Fibroblast of lung (primary cell): ENCODE results near the gene NIT2. TPM values are rescaled to one million over a fixed set of nuclear protein-coding genes. Genes with fewer than 3 reads are reported as not detected.

Experiments
- DNase-seq, 2 donors: peaks; one replicate each; pipeline versions ENCODE4 v3.0.0 to v3.0.0-alpha.2; 2010; ENCODE audit warnings: low read depth in 2 of 2
- H2AFZ ChIP-seq: 2 replicates; pipeline ENCODE4 v1.5.1; 2012; ENCODE audit warnings: low read length, control low read depth, inconsistent platforms
- H3K27ac ChIP-seq: 2 replicates; pipeline ENCODE4 v1.5.1; 2011; ENCODE audit warnings: low read length, control low read depth; ENCODE audit not compliant: insufficient read depth
- H3K27me3 ChIP-seq: 2 replicates; pipeline ENCODE4 v1.5.1; 2011; ENCODE audit warnings: mild to moderate bottlenecking, low read length; ENCODE audit not compliant: control insufficient read depth, insufficient read depth
- H3K36me3 ChIP-seq: 2 replicates; pipeline ENCODE4 v1.5.1; 2011; ENCODE audit warnings: low read length; ENCODE audit not compliant: control insufficient read depth, insufficient read depth
- H3K4me1 ChIP-seq: 2 replicates; pipeline ENCODE4 v1.5.1; 2011; ENCODE audit warnings: low read length; ENCODE audit not compliant: control insufficient read depth, insufficient read depth; ENCODE audit errors: extremely low read depth
- H3K4me2 ChIP-seq: 2 replicates; pipeline ENCODE4 v1.5.1; 2011; ENCODE audit warnings: low read length, control low read depth; ENCODE audit not compliant: insufficient read depth; ENCODE audit errors: extremely low read depth
- H3K4me3 ChIP-seq, 4 experiments: fragments of 200-600 bp in 1 of 4; sonication (generic) in 1 of 4; replicated peaks in 1 of 4; 2 replicates each; pipeline ENCODE4 v1.5.1; 2011 to 2016; ENCODE audit warnings: low read length in 4 of 4, low read depth in 3 of 4, mild to moderate bottlenecking in 3 of 4, control low read depth in 2 of 4, inconsistent platforms in 1 of 4, mixed read lengths in 1 of 4; ENCODE audit not compliant: insufficient read depth in 1 of 4; ENCODE audit errors: control extremely low read depth in 1 of 4
- H3K79me2 ChIP-seq: 2 replicates; pipeline ENCODE4 v1.5.1; 2012; ENCODE audit warnings: mild to moderate bottlenecking, low read length, inconsistent platforms; ENCODE audit not compliant: control insufficient read depth, insufficient read depth
- H3K9ac ChIP-seq: 2 replicates; pipeline ENCODE4 v1.5.1; 2011; ENCODE audit warnings: mild to moderate bottlenecking, low read length, control low read depth; ENCODE audit not compliant: insufficient read depth
- H3K9me3 ChIP-seq: 2 replicates; pipeline ENCODE4 v1.5.1; 2012; ENCODE audit warnings: low read depth, low read length; ENCODE audit not compliant: control insufficient read depth, insufficient read depth
- H4K20me1 ChIP-seq: 2 replicates; pipeline ENCODE4 v1.5.1; 2011; ENCODE audit warnings: low read length; ENCODE audit not compliant: control insufficient read depth, insufficient read depth; ENCODE audit errors: extremely low read depth
- EZH2 ChIP-seq: IDR thresholded peaks from 2 replicates; pipeline ENCODE4 v1.5.1; 2012; ENCODE audit warnings: low read length, control low read depth, mild to moderate bottlenecking; ENCODE audit errors: missing control alignments
- polyA plus RNA-seq, 2 donors: library from polyadenylated mRNA; depleted of rRNA in 1 of 2; stranded (reverse) in 1 of 2; unstranded in 1 of 2; fragments of >200 nt; gene quantifications; 2 replicates each; pipeline ENCODE4 v1.2.1, GENCODE V29; 2011 to 2012; ENCODE audit warnings: missing spikeins in 1 of 2
- total RNA-seq: library from RNA; depleted of rRNA; stranded (reverse); fragments of >200 nt; gene quantifications from 2 replicates; pipeline ENCODE4 v1.2.1, GENCODE V29; 2014
- TF ChIP-seq, protein P1 (sequence below), 2 donors: IDR thresholded peaks in 1 of 2; conservative IDR thresholded peaks in 1 of 2; 1 replicate in 1 of 2; 2 replicates in 1 of 2; pipeline ENCODE4 v1.5.1; 2011 to 2012; ENCODE audit warnings: low read length in 2 of 2, control low read depth in 1 of 2, inconsistent platforms in 1 of 2, low read depth in 1 of 2, mild to moderate bottlenecking in 1 of 2

NIT2 gene
- total and polyA plus RNA-seq, 2 donors (not counting 1 experiment from before 2014, with no cell fraction given) = 13.4 to 53.8 TPM

DNA sequence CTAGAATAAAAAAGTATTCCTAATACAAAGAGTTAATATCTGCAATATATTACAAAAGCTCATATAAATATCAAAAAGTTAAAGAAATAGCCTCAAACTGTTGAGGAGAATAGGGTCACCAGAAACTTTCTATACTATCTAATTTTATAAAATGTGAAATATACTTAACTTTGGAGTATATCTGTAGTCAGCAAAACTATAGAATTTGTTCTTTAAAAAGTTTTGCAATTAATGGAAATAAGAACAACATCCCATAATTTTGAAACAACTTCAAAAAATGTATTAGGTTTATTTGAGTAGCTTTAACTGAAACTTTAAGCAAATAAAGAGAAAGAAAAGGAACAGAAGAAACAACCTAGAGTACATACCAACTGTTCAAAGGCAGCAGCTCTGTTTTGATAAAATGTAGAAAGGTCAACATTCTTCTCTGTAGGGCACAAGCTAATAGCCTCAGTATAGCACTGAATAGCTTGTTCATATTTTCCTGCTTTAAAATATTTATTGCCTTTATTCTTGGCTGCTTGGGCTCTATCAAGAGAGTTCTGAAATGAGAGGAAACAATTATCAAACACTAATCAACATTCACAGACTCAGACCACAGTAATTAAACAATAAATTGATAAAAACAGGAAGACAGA, 52.0 kb downstream of the NIT2 start:
- TF ChIP-seq EZH2 = no peak
- TF ChIP-seq, protein P1, sequence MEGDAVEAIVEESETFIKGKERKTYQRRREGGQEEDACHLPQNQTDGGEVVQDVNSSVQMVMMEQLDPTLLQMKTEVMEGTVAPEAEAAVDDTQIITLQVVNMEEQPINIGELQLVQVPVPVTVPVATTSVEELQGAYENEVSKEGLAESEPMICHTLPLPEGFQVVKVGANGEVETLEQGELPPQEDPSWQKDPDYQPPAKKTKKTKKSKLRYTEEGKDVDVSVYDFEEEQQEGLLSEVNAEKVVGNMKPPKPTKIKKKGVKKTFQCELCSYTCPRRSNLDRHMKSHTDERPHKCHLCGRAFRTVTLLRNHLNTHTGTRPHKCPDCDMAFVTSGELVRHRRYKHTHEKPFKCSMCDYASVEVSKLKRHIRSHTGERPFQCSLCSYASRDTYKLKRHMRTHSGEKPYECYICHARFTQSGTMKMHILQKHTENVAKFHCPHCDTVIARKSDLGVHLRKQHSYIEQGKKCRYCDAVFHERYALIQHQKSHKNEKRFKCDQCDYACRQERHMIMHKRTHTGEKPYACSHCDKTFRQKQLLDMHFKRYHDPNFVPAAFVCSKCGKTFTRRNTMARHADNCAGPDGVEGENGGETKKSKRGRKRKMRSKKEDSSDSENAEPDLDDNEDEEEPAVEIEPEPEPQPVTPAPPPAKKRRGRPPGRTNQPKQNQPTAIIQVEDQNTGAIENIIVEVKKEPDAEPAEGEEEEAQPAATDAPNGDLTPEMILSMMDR (conservative IDR thresholded peaks at IDR 0.05 in 1 of 2, IDR thresholded peaks at IDR 0.05 in 1 of 2; ENCODE audit: low read depth in 1 of 2, low read length in 2 of 2) = no peak
- H3K9me3 ChIP-seq = no peaks in the 10 kb centered on the region
- no peak overlapping the region for H3K9ac ChIP-seq
- H3K4me3 ChIP-seq = no peak overlapping the region
- H3K27me3 ChIP-seq = no peaks in the 10 kb centered on the region
- H3K36me3 ChIP-seq = no peaks in the 10 kb centered on the region
- H3K4me1 ChIP-seq = peaks cover 9% of the 10 kb centered on the region
- H3K79me2 ChIP-seq = peaks cover 45% of the 10 kb centered on the region
- no peak overlapping the region for H2AFZ ChIP-seq
- no peaks in the 10 kb centered on the region for H4K20me1 ChIP-seq
- H3K27ac ChIP-seq = no peak overlapping the region
- H3K4me2 ChIP-seq = peak overlapping the region; percentile 56
- DNase-seq = peak in 1 of 2 donors; percentile 22

DNA sequence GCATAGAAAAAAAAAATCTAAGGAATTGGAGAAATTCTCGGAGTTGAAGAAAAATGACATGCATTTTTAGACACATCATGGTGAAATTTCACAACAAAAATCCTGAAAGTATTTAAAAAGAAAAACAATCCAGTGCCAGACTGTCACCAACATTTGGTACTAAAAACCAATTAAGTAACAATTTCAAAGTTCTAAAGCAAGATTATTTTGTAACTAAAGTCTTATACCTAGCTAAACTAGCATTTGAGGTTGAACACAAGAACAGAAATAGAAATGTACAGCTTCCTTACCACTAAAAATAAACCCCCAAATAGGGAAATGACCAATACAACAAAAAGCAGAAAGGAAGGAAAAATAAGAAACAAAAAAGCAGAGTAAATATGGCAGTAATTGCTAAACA, 54.5 kb downstream of the NIT2 start:
- Histone ChIP-seq H3K4me1 (peaks cover 9% of the 10 kb centered on the region), H3K9me3 (no peaks in the 10 kb centered on the region), H3K27me3 (no peaks in the 10 kb centered on the region), H3K9ac (no peak overlapping the region), H3K36me3 (no peaks in the 10 kb centered on the region), H2AFZ (no peak overlapping the region), H4K20me1 (no peaks in the 10 kb centered on the region), H3K4me2 (no peak overlapping the region), H3K79me2 (peaks cover 68% of the 10 kb centered on the region), H3K27ac (no peak overlapping the region), H3K4me3 (no peak overlapping the region)
- DNase-seq = no peak
- no peak for TF ChIP-seq EZH2
- TF ChIP-seq, protein P1 (conservative IDR thresholded peaks at IDR 0.05 in 1 of 2, IDR thresholded peaks at IDR 0.05 in 1 of 2; ENCODE audit: low read depth in 1 of 2, low read length in 2 of 2) = no peak

DNA sequence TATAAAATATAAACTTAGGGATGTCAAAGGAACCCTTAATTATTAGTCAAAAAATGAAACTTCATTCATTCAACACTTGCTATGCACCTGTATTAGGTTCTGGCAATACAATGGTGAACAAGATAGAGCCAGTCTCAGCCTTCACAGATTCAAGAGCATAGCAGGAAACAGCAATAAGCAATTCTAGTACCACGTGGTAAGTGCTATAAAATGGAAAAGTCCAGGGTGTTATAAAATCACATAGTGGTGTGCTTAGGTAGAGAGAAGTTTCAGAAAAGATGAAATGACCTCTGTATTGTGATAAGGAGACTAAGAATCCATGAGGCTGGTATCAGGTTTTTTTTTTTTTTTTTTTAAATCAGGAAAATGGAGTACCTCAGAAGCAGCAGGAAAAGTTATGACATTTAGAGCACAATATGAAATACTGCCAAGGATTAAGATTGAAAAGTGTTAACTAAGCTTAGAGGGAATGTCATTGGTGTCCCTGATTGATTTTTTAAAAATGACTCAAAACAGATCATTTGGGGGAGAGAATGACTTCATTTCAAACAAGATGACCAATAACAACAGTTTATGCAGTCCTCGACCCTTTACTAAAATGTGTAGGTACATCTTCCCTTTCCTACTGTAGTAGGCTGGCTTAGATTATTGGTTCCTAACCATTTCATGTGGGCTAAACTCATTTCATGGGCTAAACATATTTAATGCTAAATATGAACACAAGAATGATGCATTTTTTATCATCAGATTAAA, 61.3 kb downstream of the NIT2 start:
- no peak overlapping the region for H3K4me2 ChIP-seq
- no peaks in the 10 kb centered on the region for H3K4me1 ChIP-seq
- no peak for TF ChIP-seq EZH2
- TF ChIP-seq, protein P1 (conservative IDR thresholded peaks at IDR 0.05 in 1 of 2, IDR thresholded peaks at IDR 0.05 in 1 of 2; ENCODE audit: low read depth in 1 of 2, low read length in 2 of 2) = no peak
- H3K79me2 ChIP-seq = peaks cover 95% of the 10 kb centered on the region
- no peaks in the 10 kb centered on the region for H3K27me3 ChIP-seq
- H2AFZ ChIP-seq = no peak overlapping the region
- no peak for DNase-seq
- no peak overlapping the region for H3K27ac ChIP-seq
- H4K20me1 ChIP-seq = no peaks in the 10 kb centered on the region
- no peaks in the 10 kb centered on the region for H3K9me3 ChIP-seq
- no peak overlapping the region for H3K4me3 ChIP-seq
- no peaks in the 10 kb centered on the region for H3K36me3 ChIP-seq
- no peak overlapping the region for H3K9ac ChIP-seq
